SKM-1 (cell line): ENCODE measurements around the gene PCDHGA3.
"Not testable (repeated sequence)": the region's sequence is repeated elsewhere in the genome, so short reads cannot be mapped to it uniquely, and the experiment has no call there.

Experiments used
- DNase-seq: peaks from one replicate; lab custom pipeline; 2025; ENCODE audit not compliant: unreplicated experiment; lab: John Stamatoyannopoulos, UW

The PCDHGA3 gene

GRCh38 chr5:141346017-141346416 lies 2.4 kb downstream of the PCDHGA3 start:
- not testable (repeated sequence) for DNase-seq

GRCh38 chr5:141349917-141350619 lies 6.4 kb downstream of the PCDHGA3 start, which contains the start of gene PCDHGB1:
Gene PCDHGB1, plus strand, starts transcription at chr5:141350099. Its CDS starts 162 bp downstream, at chr5:141350261.
- no peak for DNase-seq

GRCh38 chr5:141351591-141351990 lies 8.0 kb downstream of the PCDHGA3 start:
- DNase-seq = no peak

- no peak for DNase-seq
Measured at GRCh38 chr5:141354900-141355469, 11.4 kb downstream of the PCDHGA3 start, which contains the start of gene PCDHGA4. Gene PCDHGA4, plus strand, starts transcription at chr5:141355021. Its CDS starts 87 bp downstream, at chr5:141355108.

GRCh38 chr5:141355641-141356040 lies 12.0 kb downstream of the PCDHGA3 start:
- DNase-seq = no peak

- DNase-seq = no peak
Measured at GRCh38 chr5:141356133-141356532, 12.5 kb downstream of the PCDHGA3 start.

- no peak for DNase-seq
Measured at GRCh38 chr5:141356950-141357349, 13.3 kb downstream of the PCDHGA3 start.

- DNase-seq = no peak
Measured at GRCh38 chr5:141359790-141360426, 16.3 kb downstream of the PCDHGA3 start, which contains the start of gene PCDHGB2. Gene PCDHGB2, plus strand, starts transcription at chr5:141359994. Its CDS starts 142 bp downstream, at chr5:141360136.

- no peak for DNase-seq
Measured at GRCh38 chr5:141360685-141361084, 17.1 kb downstream of the PCDHGA3 start.

- no peak for DNase-seq
Measured at GRCh38 chr5:141362719-141363118, 19.1 kb downstream of the PCDHGA3 start.

- no peak for DNase-seq
Measured at GRCh38 chr5:141363952-141364660, 20.5 kb downstream of the PCDHGA3 start, which contains the start of gene PCDHGA5. Gene PCDHGA5, plus strand, starts transcription at chr5:141364162. Its CDS starts 169 bp downstream, at chr5:141364331.

GRCh38 chr5:141366016-141366896 lies 22.6 kb downstream of the PCDHGA3 start:
- no peak for DNase-seq

GRCh38 chr5:141369994-141370848 lies 26.6 kb downstream of the PCDHGA3 start, which contains the start of gene PCDHGB3:
Gene PCDHGB3, plus strand, starts transcription at chr5:141370242. Its CDS starts 153 bp downstream, at chr5:141370395.
- DNase-seq = no peak

GRCh38 chr5:141371572-141372475 lies 28.2 kb downstream of the PCDHGA3 start:
- DNase-seq = no peak

GRCh38 chr5:141373673-141374317 lies 30.2 kb downstream of the PCDHGA3 start, which contains the start of gene PCDHGA6:
Gene PCDHGA6, plus strand, starts transcription at chr5:141373891. Its CDS starts 193 bp downstream, at chr5:141374084.
- DNase-seq = no peak

- no peak for DNase-seq
Measured at GRCh38 chr5:141374627-141375026, 31.0 kb downstream of the PCDHGA3 start.

- DNase-seq = not testable (repeated sequence)
Measured at GRCh38 chr5:141375444-141376155, 32.0 kb downstream of the PCDHGA3 start.
